Measurements from ENCODE around the gene PROB1.
A peak's percentile ranks its signal among the peaks of the same experiment; 100 is the strongest.
"Not testable (repeated sequence)": the region's sequence is repeated elsewhere in the genome, so short reads cannot be mapped to it uniquely, and the experiment has no call there.

The PROB1 gene

DNA sequence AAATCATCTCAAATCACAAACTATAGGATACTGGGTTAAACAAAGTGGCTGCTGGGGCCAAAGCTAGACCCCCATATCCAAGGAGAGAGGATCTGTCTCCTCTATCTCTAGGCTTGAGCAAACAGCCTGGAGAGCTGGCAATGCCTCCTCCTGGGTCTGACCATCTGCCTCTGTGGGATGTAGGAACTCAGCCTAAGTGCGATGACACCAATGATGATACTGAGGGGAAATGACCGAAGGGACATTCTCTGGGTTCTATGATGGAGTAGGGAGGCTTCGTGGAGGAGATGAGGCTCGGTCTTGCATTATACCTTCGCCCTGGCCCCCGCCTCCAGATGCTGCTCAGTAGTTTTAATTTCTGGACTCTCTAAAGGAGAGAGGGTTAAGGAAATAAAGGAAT lies 18.2 kb upstream of the PROB1 start:
- DNase-seq (ENCODE audit: low spot score) = no peak

DNA sequence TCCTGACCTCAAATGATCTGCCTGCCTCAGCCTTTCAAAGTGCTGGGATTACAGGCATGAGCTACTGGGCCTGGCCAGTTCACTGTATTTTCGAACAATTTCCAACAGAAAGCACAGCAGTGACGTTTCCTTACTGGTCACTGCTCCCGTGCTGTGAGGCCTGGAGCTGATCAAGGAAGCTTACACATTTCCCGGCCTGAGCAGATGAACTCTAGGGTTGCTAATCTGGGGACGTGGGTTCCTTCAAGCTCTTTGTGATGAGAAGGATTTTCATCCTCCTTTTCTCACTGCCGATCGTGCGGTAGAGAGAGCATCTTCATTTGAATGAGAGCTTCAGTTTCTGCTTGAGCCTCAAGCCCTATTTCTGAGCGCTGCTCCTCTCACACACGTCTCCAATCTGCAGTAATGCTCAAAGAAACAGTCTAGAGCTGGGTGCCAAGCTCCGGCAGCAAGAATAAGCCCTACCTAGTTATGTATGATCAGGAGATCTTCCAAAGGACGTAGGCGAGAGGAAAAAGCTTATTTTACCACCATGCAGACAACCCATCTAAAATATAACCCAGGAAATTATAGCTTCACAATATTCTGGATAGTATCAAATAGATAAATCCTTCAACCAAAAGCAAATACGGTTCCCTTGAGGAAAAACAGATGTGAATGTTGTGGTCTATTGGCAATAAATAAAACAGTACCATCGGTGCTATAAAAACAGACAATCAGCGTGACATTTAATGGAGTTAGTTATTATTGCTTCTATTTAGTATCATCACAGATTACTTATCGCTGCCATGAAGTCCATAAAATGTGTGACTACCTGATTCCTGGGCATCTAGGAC lies 16.3 kb upstream of the PROB1 start:
- DNase-seq (ENCODE audit: low spot score) = no peak

DNA sequence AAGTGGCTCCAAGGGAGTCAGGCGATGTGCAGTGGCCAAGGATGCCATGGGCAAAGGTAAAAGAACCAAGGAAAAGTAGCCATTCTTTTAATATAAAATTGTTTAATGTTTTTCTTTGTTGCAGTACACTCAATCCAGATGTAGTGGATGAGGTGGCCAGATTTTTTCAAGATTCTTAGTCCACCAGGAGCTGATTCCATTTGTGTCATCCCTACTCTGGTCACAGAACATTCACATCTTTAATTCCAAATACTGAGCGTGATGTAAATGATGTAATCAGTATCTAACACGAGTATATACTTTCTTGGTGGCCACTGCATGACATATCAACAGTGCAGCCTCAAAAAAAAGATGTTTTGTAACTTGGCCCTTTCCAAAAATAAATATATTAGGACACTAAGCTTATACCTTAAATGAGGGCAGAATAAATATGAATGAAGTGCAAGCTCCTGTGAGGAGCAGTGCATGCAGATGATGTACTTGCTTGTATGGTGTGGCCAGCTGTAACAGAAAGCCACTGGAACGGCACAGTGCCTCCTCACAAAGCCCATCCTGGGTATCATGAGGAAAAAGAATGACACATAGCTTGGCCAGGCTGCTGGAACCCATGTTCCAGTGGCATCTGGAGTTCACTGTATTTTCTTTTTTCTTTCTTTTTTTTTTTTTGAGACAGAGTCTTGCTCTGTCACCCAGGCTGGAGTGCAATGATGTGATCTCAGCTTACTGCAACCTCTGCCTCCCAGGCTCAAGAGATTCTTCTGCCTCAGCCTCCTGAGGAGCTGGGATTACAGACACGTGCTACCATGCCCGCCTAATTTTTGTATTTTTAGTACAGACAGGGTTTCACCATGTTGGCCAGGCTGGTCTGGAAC lies 15.5 kb upstream of the PROB1 start:
- DNase-seq (ENCODE audit: low spot score) = no peak

DNA sequence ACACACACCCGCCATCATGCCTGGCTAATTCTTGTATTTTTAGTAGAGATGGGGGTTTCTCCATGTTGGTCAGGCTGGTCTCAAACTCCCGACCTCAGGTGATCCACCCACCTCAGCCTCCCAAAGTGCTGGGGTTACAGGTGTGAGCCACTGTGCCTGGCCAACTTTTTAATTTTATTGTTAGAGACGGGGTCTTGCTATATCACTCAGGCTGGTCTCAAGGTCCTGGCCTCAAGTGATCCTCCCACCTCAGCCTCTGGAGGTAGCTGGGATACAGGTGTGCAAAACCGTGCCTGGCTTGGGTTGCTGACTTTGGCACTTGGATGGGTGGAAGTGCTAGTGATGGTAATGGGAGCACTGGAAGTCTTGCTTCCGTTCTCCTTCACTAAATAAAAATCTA lies 14.2 kb upstream of the PROB1 start:
- not testable (repeated sequence) for DNase-seq (ENCODE audit: low spot score)

DNA sequence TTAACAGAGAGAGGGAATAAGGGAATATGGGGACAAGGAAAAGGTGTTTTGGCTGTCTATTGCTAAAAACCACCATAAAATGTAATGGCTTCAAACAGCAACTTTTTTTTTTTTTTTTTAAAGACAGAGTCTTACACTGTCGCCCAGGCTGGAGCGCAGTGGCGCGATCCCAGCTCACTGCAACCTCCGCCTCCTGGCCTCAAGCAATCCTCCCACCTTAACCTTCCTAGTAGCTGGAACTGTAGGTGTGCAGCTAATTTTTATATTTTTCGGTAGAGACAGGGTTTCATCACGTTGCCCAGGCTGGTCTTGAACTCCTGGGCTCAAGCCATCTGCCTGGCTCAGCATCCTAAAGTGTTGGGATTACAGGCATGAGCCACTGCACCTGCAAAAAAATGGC lies 13.3 kb upstream of the PROB1 start:
- no peak for DNase-seq (ENCODE audit: low spot score)

DNA sequence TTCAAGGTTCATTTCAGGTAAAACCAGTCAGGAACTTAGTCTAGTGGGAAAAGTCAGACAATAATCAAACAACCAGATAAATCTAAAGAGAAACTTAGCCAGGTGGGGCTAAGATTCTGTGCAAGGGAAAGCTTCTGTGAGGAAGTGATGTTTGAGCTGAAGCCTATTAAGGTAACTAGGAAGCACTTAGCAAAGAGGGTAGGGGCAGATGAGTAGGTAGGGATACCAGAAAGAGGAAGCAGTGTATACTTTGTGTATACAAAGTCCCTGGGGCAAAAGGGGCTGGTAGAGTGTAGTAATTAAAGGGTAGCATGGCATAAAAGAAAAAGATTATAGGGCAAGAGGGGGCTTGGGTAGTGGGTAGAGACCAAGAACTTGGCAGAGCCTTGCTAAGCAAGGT lies 12.6 kb upstream of the PROB1 start:
- no peak for DNase-seq (ENCODE audit: low spot score)

DNA sequence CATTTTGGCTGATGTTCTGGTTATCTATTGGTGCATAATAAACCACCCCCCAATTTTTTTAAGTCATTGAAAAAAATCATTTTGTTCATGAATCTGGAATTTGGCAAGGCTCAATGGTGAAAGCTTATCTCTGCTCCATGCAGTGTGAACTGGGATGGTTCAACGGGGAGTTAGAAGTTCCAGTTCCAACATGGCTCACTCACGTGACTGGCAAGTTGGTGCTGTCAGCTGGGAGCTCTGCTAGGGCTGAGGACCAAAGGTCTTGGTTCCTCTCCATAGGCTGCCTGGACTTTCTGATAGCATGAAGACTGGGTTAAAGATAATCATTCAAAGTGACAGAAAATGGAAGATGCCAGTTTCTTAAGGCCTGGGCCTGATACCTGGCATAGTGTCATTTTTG lies 12.1 kb upstream of the PROB1 start:
- DNase-seq (ENCODE audit: low spot score) = no peak

DNA sequence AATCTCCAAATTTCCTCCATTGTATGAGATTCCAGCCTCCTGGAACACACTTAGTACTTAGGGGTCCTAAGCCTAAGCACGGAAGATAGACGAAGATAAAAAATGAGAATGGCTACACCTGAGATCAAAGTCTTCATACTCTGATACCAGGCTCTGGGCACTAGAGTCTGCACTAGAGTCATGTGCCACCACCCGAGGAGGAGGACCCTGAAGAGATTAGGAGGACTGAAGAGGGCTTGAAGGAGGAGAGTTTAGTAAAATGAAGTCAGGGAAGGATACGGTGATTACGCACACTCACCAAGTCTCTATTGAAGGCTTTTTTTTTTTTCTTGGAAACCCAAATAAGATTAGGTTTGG lies 9.6 kb upstream of the PROB1 start:
- DNase-seq (ENCODE audit: low spot score) = no peak

DNA sequence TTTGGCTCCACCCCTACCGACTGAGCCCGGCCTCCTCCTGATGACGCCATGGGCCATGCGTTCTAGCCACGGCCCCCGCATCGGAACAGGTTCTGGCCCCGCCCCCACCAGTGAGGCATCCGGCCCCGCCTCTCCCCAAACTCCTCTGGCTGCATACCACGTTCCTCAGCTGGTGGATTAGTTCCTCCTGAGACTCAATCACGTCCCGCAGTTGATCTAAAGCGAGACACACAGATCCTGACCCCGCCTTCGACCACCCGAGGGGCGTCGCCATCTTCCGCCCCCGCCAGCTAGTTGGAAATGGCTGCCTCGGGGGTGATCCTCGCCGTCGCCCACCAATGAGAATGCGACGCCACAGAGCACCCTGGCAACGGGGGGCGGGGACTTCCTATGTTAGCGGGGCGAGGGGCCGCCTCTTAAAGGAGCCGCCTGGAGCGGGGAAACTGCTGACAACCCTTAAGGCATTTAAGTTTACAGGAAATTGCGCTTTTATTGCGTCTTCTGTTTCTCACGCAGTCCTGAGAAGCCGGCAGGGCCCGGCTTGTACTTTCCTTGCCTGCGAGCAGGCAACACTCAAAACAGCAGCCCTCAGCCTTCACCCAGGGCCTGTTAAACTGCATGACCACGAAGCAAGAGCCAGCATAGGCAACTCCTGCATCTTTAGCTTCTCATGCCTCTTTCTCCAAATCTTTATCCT lies 9.0 kb upstream of the PROB1 start, which contains the start of gene SPATA24:
TSS of gene SPATA24 (minus strand) at position 303 of the 697 bp plus-strand sequence. CDS start at position 274, 29 bp downstream.
- DNase-seq (ENCODE audit: low spot score) = peak; percentile 98

DNA sequence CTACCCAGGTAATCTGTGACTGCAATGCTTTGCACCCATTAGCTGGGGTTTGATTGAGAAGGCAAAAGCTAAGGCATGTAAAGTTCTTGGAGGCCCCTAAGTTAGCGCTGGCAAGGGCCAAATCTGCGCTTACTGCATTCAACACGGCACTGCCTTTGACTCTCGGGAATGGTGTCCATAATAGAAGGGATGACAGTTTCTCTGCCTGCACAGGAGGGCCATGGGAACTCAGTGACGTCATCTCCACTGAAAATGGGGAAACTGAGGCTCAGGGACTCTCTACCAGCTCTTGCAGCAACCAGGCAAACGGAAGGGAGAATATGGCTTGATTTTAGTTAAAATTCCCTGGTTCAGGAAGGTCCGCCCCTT lies 8.5 kb upstream of the PROB1 start:
- DNase-seq (ENCODE audit: low spot score) = no peak

DNA sequence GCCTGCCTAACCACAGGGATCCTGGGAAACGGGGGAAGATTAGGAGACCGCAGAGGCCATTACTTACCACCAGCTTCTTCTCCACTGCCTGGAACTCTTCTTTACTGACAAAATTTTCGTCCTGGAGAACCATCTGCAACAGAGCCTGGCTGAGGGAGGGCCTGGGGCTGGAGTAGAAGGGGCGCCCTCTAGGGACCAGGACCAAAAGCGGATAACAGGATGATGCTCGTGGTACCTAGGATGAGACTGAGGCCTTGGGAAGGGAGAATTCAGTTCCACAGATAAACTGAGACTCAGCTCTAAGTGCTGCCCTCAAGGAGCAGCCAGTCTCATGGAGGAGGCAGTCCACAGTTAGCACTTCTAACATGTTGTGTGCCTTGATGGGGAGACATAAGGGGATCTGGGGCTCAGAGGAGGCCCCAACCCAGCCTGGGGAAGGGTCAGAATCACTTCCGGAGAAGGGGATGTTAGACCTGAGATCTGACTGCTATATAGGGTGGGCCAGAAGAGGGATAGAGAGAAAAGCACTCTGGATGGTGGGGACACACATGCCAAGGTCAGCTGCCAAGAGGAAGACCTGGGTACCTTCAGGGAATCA lies 7.8 kb upstream of the PROB1 start:
- peak; percentile 42 for DNase-seq (ENCODE audit: low spot score)

DNA sequence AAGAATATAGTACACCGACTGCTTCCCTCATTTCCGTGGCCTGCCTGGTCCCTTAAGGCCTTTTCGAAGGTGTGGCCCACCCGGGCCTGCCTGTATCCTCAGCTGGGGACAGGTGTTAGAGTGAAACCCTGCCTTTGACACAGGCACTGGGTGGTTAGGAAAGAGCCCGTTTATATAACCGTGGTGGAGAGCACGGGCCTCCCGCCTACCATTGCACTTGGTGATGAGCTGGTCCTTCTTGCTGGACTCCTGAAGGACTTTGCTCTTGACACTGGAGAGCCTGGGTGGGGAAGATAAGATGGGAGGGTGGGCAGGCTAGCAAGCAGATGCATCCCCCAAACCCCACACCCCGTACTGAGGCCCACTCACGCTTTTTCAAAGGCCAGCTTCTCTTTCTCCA lies 6.6 kb upstream of the PROB1 start:
- no peak for DNase-seq (ENCODE audit: low spot score)

DNA sequence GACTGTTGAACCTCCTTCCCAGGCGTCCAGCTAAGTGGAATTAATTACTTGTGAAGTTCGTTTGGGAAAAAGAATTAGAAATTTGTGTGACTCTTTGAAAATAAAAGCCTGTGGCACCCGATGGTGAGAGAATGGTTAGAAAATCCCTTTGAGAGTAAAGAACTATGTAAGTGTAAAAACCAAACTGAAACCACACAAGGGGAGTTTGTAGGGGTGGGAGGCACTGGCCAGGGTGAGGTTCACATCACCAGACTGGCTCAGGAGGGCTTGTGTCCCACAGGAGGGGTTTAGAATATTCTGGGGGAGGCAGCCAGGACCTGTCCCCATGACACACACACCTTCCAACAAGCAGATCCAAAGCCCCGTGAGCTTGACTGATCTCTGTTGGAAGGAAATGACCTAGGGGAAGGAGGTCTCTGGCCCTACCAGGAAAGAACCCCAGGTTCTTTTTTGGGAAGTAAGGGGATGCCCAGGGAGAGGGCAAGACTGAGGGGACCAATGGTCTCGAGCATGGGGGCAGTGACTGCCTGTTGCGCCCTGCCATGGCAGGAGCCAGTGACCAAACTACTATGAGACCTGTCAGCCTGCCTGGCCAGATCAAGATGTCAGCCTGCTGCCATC lies 4.7 kb upstream of the PROB1 start:
- no peak for DNase-seq (ENCODE audit: low spot score)

DNA sequence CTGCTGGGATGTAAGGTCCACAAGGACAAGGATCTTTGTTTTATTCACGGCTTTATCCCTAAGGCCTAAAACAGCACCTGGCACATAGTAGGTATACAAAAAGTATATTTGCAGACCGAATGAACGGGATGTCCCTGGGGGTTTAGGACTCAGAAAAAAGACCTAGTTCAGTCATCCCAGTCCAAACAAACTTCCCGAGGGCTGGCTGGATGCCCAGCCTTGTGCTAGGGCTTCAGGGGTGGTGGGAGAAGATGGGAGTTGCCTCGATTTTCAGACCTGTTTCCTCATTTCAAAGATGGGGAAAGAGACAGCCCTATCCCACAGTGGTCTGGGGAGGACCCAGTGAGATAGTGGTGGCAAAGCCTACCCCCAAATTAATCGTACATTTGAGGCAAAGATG lies 3.0 kb upstream of the PROB1 start:
- DNase-seq (ENCODE audit: low spot score) = no peak

DNA sequence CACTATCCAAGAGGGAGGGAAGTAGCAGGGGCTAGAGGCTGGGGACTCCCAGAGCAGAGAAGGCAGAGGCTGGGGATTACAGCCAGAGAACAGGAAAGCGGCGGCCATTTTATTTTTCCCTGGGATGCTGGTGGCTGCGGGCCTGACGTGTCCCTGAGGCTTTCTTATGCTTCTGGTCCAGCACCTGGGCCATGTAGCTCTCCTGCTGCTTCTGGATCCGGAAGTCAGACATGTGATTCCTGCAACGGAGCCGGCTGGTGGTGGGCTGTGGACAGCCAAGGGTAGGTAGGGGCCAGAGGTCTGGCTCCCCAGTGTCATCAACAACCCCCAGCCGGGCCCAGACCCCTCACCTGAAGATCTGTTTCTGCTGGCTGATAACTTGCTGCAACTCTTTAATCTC lies 1.8 kb upstream of the PROB1 start:
- DNase-seq (ENCODE audit: low spot score) = no peak

DNA sequence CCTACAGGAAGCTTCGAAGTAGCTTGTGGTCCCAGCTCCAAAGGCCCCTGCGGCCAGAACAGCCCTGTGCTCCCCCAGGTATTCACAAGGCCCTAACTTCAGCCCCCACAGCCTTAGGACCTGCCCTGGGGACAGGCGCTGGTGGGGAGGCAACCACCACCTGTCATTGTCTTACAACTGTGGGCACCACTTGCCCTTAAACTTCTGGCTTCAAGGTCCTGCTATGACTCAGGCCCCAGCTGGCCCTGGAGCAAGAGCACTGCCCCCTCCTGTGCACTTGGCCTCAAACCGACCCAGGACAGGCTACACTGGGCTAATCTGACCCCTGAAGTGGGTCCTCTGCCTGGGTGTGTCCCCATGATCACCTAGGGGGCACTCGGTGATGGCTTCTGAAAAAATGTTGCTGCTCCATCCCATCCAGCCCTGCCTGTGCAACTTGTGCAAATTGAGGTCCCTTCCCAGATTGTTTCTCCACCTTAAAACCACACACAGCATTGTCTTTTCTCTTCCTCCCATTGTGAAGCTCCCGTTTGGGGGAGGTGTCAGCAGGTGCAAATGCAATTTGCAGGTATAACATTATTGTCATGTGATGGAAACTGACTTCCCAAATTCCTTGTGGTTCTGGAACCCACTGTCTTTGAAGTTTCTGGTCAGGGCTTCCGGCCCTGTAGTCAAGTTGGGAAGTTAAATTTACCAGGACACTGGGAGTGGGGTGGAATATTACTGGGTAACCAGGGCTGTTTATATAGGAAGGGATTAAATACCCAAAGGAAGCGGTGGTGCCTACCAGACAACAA lies 1.1 kb upstream of the PROB1 start:
- DNase-seq (ENCODE audit: low spot score) = no peak

DNA sequence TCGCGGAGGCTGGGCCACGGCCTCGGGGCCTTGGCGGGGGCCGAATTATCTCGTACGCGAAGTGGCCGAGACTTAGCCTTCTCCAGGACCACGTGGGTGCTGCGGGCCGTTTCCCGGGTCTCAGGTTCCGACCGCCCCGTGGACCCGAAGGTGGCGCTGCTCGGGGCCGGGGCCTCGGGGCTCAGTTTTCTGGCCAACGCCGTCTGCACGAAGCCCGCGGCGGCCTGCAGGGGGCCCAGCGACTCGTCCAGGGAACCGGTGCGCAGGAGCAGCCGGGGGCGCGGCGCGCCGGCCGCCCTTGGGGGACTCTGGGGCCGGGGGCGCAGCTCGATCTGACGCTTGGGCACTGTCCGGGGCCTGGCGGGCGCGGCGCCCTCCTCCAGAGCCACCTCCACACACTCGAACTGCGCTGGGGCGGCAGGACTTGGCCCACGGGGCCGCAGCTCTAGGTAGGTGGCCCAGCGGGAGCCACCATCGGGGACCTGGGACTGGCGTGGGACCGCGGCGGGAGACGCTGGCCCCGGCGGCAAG lies 716 bp downstream of the PROB1 start:
- no peak for DNase-seq (ENCODE audit: low spot score)

DNA sequence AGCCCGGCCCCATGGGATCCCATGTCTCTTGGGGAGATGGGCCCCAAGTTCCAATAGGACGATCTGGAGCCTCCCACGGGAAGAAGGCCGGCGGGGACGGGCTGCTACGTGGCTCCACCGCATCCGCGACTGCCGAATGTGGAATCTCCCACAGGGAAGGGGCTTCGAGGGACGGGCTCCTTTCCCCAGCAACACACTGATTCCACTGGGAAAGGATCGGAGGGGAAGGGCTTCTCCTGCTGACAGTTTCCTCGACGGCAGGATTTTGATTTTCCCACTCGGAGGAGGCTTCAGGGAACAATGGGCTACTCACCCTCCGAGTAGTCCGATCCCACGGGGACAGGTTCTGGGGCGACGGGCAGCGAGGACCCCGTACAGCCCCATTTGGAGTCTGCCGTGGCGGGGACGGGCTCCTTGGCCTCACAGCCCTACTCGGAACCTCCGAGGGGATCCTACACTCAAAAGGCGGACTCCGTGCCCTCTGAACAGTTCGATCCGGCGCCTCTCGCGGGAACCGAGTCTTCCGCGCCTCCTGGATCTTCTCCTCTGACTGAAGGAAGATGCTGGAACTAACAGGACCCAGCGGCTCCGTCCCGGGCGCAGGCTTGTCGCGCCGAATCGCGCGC lies 1.3 kb downstream of the PROB1 start:
- no peak for DNase-seq (ENCODE audit: low spot score)

DNA sequence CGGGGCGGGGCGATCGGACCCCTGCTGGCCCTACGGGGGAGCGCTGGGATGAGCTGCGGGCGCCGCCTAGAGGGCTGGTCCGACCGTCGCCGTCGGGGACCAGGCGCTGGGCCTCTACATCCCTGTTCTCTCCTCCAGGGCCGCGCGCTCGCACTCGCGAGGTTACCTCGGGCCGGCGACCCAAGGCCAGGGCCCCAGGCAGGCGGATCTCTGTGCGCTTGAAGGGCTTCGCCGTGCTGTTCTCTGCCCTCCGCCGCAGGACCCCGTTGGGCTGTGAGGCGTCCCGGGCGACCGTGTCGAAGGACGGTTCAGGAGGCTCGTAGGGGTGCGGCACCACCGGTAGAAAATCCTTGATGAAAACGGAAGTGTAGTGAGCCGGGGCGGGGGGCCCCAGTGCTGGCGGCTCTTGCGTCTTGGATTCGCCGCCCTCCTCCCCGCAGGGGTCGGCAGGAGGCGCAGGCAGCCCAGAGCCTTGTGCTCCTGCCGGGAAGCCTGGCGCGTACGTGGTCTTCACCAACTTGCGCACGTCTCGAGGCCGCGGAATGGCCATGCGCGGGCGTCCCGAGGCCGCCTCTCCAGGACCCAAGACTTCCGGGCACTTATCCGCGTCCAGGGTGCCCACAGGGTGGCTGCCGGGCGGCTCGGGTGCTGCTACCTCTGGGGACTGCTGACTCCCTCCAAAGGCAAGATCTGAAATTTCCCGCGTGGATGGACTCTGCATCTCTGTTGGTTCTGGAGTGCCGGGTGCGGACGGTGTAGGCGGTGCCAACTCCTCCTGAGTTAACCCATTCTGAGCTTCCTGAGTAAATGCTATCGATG lies 2.0 kb downstream of the PROB1 start:
- DNase-seq (ENCODE audit: low spot score) = no peak

DNA sequence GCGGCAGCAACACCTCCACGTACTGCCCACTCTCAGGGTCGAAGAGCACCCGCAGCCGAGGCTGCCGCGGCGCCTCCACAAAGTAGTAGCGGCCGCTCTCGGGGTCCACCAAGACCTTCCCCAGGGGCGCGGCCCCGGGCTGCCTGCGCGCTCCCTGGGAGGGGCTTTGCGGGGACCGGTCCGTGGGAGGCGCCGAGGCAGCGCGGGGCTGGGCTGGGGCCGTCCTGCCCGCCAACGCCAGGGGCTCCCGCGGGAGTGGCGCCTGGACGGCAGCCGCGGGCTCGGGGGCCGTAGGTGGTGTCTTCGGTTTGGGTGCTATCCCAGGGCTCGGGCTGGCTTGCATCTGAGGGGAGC lies 2.6 kb downstream of the PROB1 start:
- no peak for DNase-seq (ENCODE audit: low spot score)

Measured in cerebellar cortex (tissue), 1 donor.